Neural cell (in vitro differentiated cells): ENCODE results near the gene CCIN.

Experiments
- CTCF ChIP-seq: fragments of 450-650 bp; IDR thresholded peaks from 2 replicates; pipeline ENCODE4 v1.5.1; 2014; ENCODE audit warnings: antibody characterized with exemption, mild to moderate bottlenecking, moderate library complexity; ENCODE audit not compliant: poor library complexity, severe bottlenecking
- EP300 ChIP-seq: fragments of 450-650 bp; conservative IDR thresholded peaks from 2 replicates; pipeline ENCODE4 v1.6.1; 2014; ENCODE audit warnings: antibody characterized with exemption, mild to moderate bottlenecking, moderate library complexity; ENCODE audit not compliant: poor library complexity, severe bottlenecking
- MXI1 ChIP-seq: fragments of 450-650 bp; conservative IDR thresholded peaks from 2 replicates; pipeline ENCODE4 v1.6.1; 2014; ENCODE audit warnings: antibody characterized with exemption, mild to moderate bottlenecking; ENCODE audit not compliant: poor library complexity, severe bottlenecking
- POLR2AphosphoS5 ChIP-seq: IDR thresholded peaks from 2 replicates; pipeline ENCODE4 v1.6.1; 2012
- RAD21 ChIP-seq: fragments of 450-650 bp; conservative IDR thresholded peaks from 2 replicates; pipeline ENCODE4 v1.6.1; 2014; ENCODE audit warnings: antibody characterized with exemption, mild to moderate bottlenecking, moderate library complexity

- TF ChIP-seq CTCF (no peak), RAD21 (no peak), POLR2AphosphoS5 (no peak), EP300 (no peak), MXI1 (no peak)
These were observed 37.1 kb upstream of the CCIN start for GRCh38 chr9:36132086-36132485.
